ENCODE data around the gene BIRC6. TPM values are rescaled to one million over a fixed set of nuclear protein-coding genes. Genes with fewer than 3 reads are reported as not detected.

BIRC6 gene
- total RNA-seq, 1 experiment from 2014 or later, result 63.1 TPM

GRCh38 chr2:32591669-32592463 lies 235.0 kb downstream of the BIRC6 start:
- no peaks in the 10 kb centered on the region for H3K4me1 Mint-ChIP-seq
- DNase-seq (ENCODE audit: low spot score) (no peak), ATAC-seq (no peak)
- H3K27me3 Mint-ChIP-seq (ENCODE audit: low read depth), result no peaks in the 10 kb centered on the region
- H3K36me3 Mint-ChIP-seq, result no peaks in the 10 kb centered on the region
- ChIA-PET CTCF (no interaction called here), POLR2A (no interaction called here)
- TF ChIP-seq, protein P1, sequence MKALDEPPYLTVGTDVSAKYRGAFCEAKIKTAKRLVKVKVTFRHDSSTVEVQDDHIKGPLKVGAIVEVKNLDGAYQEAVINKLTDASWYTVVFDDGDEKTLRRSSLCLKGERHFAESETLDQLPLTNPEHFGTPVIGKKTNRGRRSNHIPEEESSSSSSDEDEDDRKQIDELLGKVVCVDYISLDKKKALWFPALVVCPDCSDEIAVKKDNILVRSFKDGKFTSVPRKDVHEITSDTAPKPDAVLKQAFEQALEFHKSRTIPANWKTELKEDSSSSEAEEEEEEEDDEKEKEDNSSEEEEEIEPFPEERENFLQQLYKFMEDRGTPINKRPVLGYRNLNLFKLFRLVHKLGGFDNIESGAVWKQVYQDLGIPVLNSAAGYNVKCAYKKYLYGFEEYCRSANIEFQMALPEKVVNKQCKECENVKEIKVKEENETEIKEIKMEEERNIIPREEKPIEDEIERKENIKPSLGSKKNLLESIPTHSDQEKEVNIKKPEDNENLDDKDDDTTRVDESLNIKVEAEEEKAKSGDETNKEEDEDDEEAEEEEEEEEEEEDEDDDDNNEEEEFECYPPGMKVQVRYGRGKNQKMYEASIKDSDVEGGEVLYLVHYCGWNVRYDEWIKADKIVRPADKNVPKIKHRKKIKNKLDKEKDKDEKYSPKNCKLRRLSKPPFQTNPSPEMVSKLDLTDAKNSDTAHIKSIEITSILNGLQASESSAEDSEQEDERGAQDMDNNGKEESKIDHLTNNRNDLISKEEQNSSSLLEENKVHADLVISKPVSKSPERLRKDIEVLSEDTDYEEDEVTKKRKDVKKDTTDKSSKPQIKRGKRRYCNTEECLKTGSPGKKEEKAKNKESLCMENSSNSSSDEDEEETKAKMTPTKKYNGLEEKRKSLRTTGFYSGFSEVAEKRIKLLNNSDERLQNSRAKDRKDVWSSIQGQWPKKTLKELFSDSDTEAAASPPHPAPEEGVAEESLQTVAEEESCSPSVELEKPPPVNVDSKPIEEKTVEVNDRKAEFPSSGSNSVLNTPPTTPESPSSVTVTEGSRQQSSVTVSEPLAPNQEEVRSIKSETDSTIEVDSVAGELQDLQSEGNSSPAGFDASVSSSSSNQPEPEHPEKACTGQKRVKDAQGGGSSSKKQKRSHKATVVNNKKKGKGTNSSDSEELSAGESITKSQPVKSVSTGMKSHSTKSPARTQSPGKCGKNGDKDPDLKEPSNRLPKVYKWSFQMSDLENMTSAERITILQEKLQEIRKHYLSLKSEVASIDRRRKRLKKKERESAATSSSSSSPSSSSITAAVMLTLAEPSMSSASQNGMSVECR (CRISPR knock-in tag; IDR thresholded peaks at IDR 0.05; ENCODE audit: borderline replicate concordance), result no peak
- TF ChIP-seq ZSCAN18 (CRISPR knock-in tag; IDR thresholded peaks at IDR 0.05) (no peak), SOX15 (CRISPR knock-in tag; IDR thresholded peaks at IDR 0.05) (no peak), NR1H2 (CRISPR knock-in tag; IDR thresholded peaks at IDR 0.05) (no peak), GABPB1 (CRISPR knock-in tag; IDR thresholded peaks at IDR 0.05) (no peak)
- TF ChIP-seq, protein P2, sequence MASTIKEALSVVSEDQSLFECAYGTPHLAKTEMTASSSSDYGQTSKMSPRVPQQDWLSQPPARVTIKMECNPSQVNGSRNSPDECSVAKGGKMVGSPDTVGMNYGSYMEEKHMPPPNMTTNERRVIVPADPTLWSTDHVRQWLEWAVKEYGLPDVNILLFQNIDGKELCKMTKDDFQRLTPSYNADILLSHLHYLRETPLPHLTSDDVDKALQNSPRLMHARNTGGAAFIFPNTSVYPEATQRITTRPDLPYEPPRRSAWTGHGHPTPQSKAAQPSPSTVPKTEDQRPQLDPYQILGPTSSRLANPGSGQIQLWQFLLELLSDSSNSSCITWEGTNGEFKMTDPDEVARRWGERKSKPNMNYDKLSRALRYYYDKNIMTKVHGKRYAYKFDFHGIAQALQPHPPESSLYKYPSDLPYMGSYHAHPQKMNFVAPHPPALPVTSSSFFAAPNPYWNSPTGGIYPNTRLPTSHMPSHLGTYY (CRISPR knock-in tag; IDR thresholded peaks at IDR 0.05), result no peak
- no peak overlapping the region for H3K4me3 Mint-ChIP-seq
- H3K9me3 Mint-ChIP-seq, result no peaks in the 10 kb centered on the region
- no peak overlapping the region for H3K27ac Mint-ChIP-seq

DNA sequence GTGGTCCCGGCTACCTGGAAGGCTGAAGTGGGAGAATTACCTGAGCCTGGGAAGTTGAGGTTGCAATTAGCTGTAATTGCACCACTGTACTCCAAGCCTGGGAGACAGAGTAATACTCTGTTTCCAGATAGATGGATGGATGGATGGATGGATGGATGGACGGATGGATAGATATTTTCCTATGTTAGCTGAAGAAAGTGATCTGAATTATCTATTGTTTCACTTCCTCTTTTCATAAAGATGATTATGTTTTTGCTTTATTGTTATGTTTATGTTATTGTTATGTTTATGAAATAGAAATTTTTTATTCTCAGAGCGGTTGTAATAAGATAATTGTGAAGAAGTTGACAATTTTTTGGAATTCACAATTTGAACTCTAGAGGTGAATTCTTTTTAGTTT lies 237.8 kb downstream of the BIRC6 start:
- Mint-ChIP-seq H3K36me3 (no peaks in the 10 kb centered on the region; the same call in 1 of the 2 replicates), H3K27me3 (ENCODE audit: low read depth) (no peaks in the 10 kb centered on the region), H3K27ac (no peak overlapping the region), H3K9me3 (no peaks in the 10 kb centered on the region), H3K4me3 (no peak overlapping the region), H3K4me1 (no peaks in the 10 kb centered on the region)
- POLR2A ChIA-PET, result no interaction called here
- ATAC-seq, result no peak
- no peak for DNase-seq (ENCODE audit: low spot score)
- CTCF ChIA-PET, result no interaction called here
- no peak for TF ChIP-seq ZNF396 (CRISPR knock-in tag; IDR thresholded peaks at IDR 0.05; ENCODE audit: borderline replicate concordance)
- no peak for TF ChIP-seq ELF4 (CRISPR knock-in tag; IDR thresholded peaks at IDR 0.05; ENCODE audit: low read depth)
- TF ChIP-seq NR1H2 (CRISPR knock-in tag; IDR thresholded peaks at IDR 0.05), result no peak
- TF ChIP-seq USF1 (CRISPR knock-in tag; IDR thresholded peaks at IDR 0.05), result no peak
- no peak for TF ChIP-seq E2F5 (CRISPR knock-in tag; IDR thresholded peaks at IDR 0.05)
- no peak for TF ChIP-seq TEAD1 (CRISPR knock-in tag; IDR thresholded peaks at IDR 0.05)
- no peak for TF ChIP-seq ZNF671 (CRISPR knock-in tag; IDR thresholded peaks at IDR 0.05)
- no peak for TF ChIP-seq ATF1 (CRISPR knock-in tag; IDR thresholded peaks at IDR 0.05)
- TF ChIP-seq ZNF263 (CRISPR knock-in tag; IDR thresholded peaks at IDR 0.05; ENCODE audit: low read depth), result no peak
- TF ChIP-seq, protein P3, sequence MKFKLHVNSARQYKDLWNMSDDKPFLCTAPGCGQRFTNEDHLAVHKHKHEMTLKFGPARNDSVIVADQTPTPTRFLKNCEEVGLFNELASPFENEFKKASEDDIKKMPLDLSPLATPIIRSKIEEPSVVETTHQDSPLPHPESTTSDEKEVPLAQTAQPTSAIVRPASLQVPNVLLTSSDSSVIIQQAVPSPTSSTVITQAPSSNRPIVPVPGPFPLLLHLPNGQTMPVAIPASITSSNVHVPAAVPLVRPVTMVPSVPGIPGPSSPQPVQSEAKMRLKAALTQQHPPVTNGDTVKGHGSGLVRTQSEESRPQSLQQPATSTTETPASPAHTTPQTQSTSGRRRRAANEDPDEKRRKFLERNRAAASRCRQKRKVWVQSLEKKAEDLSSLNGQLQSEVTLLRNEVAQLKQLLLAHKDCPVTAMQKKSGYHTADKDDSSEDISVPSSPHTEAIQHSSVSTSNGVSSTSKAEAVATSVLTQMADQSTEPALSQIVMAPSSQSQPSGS (CRISPR knock-in tag; IDR thresholded peaks at IDR 0.05; ENCODE audit: borderline replicate concordance, low read depth), result no peak
- TF ChIP-seq ZNF512 (CRISPR knock-in tag; IDR thresholded peaks at IDR 0.05; ENCODE audit: borderline replicate concordance), result no peak
- TF ChIP-seq STAT6 (CRISPR knock-in tag; conservative IDR thresholded peaks at IDR 0.05; ENCODE audit: low read depth), result no peak
- TF ChIP-seq, protein P4, sequence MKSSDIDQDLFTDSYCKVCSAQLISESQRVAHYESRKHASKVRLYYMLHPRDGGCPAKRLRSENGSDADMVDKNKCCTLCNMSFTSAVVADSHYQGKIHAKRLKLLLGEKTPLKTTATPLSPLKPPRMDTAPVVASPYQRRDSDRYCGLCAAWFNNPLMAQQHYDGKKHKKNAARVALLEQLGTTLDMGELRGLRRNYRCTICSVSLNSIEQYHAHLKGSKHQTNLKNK (CRISPR knock-in tag; IDR thresholded peaks at IDR 0.05), result no peak
